NK-92 (cell line): ENCODE results near the gene PPP1R3A.

Experiments
- DNase-seq: peaks from one replicate; lab custom pipeline; 2025; ENCODE audit not compliant: unreplicated experiment; lab: John Stamatoyannopoulos, UW

The PPP1R3A gene

DNA sequence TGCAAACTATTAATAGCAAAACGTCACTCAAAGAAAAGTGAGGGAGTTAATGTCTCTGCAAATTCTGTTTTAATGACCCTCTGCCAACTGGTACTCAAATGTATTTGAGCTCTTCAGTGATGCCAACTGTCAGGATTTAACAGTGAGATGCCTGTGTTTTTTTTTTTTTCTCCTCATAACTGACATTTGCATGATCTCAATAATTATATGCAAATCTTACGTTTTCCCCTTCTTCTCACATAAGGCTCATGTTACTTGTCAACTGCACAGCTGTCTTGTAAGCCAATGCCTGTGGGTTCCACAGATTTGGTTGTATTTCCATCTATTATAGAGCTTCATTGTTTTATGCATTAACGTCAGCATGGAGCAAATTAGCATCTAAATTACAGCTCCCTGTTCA is 38.2 kb downstream of the PPP1R3A start:
- DNase-seq, result no peak

DNA sequence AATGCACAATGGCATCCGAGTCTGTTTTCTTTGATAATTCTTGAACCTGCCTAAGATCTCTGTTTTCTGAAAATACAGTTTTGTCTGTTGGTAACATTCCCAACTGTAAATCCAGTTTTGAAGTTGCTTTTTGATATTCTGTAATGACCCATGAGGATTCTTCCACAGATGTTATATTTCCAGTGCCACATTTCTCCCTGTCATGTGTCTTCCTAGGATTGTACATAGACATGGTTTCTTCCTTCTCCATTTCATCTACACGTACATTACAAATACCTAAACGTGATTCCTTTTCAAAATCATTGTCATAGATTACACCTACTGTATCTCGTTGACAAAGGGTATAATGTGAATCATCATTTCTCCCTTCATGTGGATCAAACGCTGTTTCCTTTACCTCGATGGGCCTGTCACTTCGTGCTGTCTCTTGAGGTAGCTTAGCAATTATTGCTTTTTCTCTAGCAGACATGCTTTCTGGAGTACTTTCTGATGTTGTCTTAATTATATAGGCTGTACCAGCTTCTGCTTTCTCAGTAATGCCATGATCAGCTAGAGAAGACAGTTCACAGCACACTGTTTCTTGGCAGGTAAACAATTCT is 40.3 kb downstream of the PPP1R3A start:
- no peak for DNase-seq

- DNase-seq, result no peak
Observed at GRCh38 chr7:113875224-113875623, 43.6 kb downstream of the PPP1R3A start.

DNA sequence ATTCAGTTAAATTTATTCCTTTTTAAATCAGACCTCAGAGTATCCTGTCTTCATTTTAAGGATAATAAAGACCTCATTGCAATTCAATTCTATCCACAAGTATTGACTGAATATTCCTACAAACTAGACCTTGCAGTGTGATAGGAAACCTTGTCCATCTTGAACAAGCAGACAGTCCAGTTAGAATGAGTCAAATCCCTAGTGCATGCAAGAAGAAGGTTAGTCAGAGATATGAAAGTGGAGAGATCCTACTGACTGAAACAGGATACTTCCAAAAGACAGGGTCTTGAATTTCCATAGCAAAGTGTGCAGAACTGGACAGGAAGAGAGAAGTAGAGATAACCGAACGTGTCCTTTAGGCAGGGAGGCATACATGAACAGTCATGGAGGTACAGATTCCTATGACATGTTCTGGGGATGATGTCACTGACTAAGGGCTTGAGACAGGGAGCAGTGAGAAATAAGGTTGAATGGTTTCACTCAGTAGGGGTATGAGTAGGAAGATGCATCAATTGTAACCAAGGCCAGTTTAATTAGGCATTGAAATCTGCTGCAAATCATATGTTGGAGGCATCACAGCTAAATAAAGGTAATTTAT is 45.2 kb downstream of the PPP1R3A start:
- DNase-seq, result no peak

DNA sequence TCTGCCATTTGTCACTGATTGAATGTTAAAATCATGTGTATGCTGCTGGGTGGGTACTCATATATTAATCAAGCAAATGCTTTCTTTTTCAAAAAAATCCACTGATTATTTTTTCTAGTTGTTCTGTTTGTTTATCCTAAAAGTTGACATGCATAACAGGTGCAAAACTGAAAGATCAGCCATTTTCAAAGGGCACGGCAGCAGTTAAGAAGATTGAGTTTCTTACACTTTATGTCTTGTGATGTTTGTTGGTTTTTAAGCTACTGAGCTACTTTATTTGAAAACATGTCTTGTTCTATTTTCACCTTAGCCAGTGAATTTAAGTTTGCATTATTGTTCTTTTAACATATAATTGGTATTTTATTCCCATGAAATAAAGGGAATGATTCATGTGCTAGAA is 45.8 kb downstream of the PPP1R3A start:
- DNase-seq, result no peak

DNA sequence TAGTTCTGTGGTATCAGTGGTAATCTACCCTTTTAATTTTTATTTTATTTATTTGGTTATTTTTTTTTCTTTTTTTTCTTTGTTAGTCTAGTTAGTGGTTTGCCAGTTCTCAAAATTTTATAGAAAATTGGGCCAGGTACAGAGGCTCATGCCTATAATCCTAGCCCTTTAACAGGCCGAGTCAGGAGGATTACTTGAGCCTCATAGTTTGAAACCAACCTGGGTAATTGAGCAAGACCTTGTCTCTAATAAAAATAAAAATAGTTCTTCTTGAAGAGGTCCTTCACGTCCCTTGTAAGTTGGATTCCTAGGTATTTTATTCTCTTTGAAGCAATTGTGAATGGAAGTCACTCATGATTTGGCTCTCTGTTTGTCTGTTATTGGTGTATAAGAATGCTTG is 51.5 kb downstream of the PPP1R3A start:
- no peak for DNase-seq

GRCh38 chr7:113856010-113856409 is 62.8 kb downstream of the PPP1R3A start:
- DNase-seq, result no peak

GRCh38 chr7:113840954-113841353 is 77.9 kb downstream of the PPP1R3A start:
- DNase-seq, result no peak

- DNase-seq, result no peak
Observed at GRCh38 chr7:113835367-113835766, 83.4 kb downstream of the PPP1R3A start.

GRCh38 chr7:113832196-113832745 is 86.5 kb downstream of the PPP1R3A start:
- no peak for DNase-seq

GRCh38 chr7:113831556-113831955 is 87.3 kb downstream of the PPP1R3A start:
- DNase-seq, result no peak

GRCh38 chr7:113828581-113828980 is 90.2 kb downstream of the PPP1R3A start:
- DNase-seq, result no peak
